ENCODE data around the gene STXBP5. TPM values are rescaled to one million over a fixed set of nuclear protein-coding genes. Genes with fewer than 3 reads are reported as not detected.

STXBP5 gene
- total RNA-seq, 2 donors from 2014 or later: 25.9 to 30.3 TPM

DNA sequence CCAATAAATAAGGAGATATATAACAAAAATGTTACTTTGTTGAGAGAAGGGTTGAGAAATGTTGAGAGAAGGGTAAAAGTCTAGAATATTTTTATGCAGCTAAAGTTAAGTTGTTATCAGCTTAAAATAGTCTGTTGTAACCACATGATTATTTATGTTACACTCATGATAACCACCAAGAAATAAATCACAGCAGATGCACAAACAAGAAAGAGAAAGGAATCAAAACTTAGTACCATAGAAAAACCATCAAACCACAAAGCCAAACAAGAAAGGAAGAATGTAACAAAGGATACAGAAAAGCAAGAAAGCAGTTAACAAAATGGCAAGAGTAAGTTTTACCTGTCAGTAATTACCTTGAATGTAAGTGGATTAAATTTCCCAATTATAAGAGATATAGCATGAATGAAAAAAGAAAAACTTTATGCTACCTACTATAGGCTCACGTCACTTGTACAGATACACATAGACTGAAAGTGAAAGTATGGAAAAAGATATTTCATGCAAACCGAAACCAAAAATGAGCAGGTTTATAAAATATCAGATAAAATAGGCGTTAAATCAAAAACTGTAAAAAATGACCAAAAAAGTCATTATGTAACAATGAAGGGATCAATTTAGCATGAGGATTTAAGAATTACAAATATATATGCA lies 93.6 kb downstream of the STXBP5 start:
- Histone ChIP-seq H3K36me3 (replicated peaks in 1 of 2; ENCODE audit: insufficient read depth in 1 of 2, low read depth in 2 of 2) (peaks cover 0 to 7% of the 10 kb centered on the region in 2 donors), H3K27me3 (no peaks in the 10 kb centered on the region), H3K27ac (no peak overlapping the region), H3K9me3 (no peaks in the 10 kb centered on the region), H3K4me3 (no peak overlapping the region), H3K4me1 (peaks cover 5% of the 10 kb centered on the region)
- 95% methylated on average over 3 of the region's 3 CpGs for WGBS, 2 donors
- DNase-seq: no peak
- intact Hi-C loops (cut with DNase I): no loop called here
- no peak for ATAC-seq
- TF ChIP-seq, protein P1, sequence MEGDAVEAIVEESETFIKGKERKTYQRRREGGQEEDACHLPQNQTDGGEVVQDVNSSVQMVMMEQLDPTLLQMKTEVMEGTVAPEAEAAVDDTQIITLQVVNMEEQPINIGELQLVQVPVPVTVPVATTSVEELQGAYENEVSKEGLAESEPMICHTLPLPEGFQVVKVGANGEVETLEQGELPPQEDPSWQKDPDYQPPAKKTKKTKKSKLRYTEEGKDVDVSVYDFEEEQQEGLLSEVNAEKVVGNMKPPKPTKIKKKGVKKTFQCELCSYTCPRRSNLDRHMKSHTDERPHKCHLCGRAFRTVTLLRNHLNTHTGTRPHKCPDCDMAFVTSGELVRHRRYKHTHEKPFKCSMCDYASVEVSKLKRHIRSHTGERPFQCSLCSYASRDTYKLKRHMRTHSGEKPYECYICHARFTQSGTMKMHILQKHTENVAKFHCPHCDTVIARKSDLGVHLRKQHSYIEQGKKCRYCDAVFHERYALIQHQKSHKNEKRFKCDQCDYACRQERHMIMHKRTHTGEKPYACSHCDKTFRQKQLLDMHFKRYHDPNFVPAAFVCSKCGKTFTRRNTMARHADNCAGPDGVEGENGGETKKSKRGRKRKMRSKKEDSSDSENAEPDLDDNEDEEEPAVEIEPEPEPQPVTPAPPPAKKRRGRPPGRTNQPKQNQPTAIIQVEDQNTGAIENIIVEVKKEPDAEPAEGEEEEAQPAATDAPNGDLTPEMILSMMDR (IDR thresholded peaks at IDR 0.05): no peak
- no peak for TF ChIP-seq POLR2A (IDR thresholded peaks at IDR 0.05)

DNA sequence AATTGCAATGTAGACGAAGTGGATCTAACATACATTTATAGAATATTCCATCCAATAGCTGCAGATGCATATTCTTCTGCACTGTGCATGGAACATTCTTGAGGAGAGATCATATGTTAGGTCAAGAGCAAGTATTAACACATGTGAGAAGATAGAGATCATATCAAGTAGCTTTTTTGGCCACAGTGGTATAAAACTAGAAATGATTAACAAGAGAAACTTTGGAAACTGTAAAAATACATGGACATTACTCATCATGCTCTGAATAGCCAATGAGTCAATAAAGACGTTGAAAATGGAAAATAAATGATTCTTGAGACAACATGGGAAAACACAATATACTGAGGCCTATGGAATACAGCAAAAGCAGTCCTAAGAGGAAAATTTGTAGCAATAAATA lies 94.2 kb downstream of the STXBP5 start:
- Histone ChIP-seq H3K27me3 (no peaks in the 10 kb centered on the region), H3K4me3 (no peak overlapping the region), H3K9me3 (no peaks in the 10 kb centered on the region), H3K36me3 (replicated peaks in 1 of 2; ENCODE audit: insufficient read depth in 1 of 2, low read depth in 2 of 2) (peaks cover 0 to 7% of the 10 kb centered on the region in 2 donors), H3K4me1 (peaks cover 5% of the 10 kb centered on the region), H3K27ac (no peak overlapping the region)
- peak; percentile 62 for ATAC-seq
- intact Hi-C loops (cut with DNase I): no loop called here
- WGBS, 2 donors: 61 to 63% methylated on average over 2 of the region's 2 CpGs
- DNase-seq: no peak
- TF ChIP-seq POLR2A (IDR thresholded peaks at IDR 0.05): no peak
- TF ChIP-seq, protein P1 (IDR thresholded peaks at IDR 0.05): no peak

DNA sequence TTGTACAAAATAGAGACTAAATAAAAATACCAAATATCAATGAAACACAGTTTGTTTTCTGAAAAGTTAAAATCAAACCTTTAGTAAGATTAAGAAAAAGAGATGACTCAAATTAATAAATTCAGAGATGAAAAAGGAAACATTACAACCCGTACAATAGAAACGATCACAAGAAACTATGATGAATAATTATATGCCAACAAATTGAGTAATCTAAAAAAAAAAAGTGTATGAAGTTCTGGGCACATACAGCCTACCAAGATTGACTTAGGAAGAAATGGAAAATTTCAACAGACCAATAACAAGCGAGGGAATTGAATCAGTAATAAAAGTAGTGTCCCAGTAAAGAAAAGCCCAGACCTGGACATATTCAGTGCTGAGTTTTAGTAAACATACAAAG lies 94.8 kb downstream of the STXBP5 start:
- DNase-seq: no peak
- no peaks in the 10 kb centered on the region for H3K27me3 ChIP-seq
- ATAC-seq: no peak
- TF ChIP-seq, protein P1 (IDR thresholded peaks at IDR 0.05): no peak
- no peak for TF ChIP-seq POLR2A (IDR thresholded peaks at IDR 0.05)
- WGBS, 2 donors: 96 to 97% methylated on average over 3 of the region's 3 CpGs
- H3K4me1 ChIP-seq: peaks cover 5% of the 10 kb centered on the region
- H3K4me3 ChIP-seq: no peak overlapping the region
- intact Hi-C loops (cut with DNase I): no loop called here
- peaks cover 0 to 7% of the 10 kb centered on the region in 2 donors for H3K36me3 ChIP-seq (replicated peaks in 1 of 2; ENCODE audit: insufficient read depth in 1 of 2, low read depth in 2 of 2)
- H3K9me3 ChIP-seq: no peaks in the 10 kb centered on the region
- no peak overlapping the region for H3K27ac ChIP-seq

DNA sequence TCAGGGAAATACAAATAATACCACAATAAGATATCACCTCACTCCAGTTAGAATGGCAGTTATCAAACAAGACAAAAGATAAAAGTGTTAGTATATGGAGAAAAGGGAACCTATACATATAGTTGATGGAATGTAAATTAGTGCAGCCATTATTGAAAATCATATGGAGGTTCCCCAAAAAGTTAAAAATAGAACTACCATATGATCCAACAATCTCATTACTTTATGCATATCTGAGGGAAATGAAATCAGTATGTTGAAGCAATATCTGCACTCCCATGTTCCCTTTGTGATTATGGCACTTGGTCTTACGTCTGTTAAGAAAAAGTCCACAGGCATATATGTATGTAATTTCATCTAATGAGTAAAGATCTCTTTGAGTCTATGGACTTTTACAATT lies 96.9 kb downstream of the STXBP5 start:
- TF ChIP-seq POLR2A (IDR thresholded peaks at IDR 0.05): no peak
- TF ChIP-seq, protein P1 (IDR thresholded peaks at IDR 0.05): no peak
- WGBS, 2 donors: 96 to 100% methylated on average over 1 of the region's 1 CpG
- intact Hi-C loops (cut with DNase I): no loop called here
- H3K36me3 ChIP-seq (replicated peaks in 1 of 2; ENCODE audit: insufficient read depth in 1 of 2, low read depth in 2 of 2): peaks cover 0 to 8% of the 10 kb centered on the region in 2 donors
- H3K4me1 ChIP-seq: peaks cover 5% of the 10 kb centered on the region
- DNase-seq (no peak), ATAC-seq (no peak)
- H3K27ac ChIP-seq: no peak overlapping the region
- H3K4me3 ChIP-seq: no peak overlapping the region
- no peaks in the 10 kb centered on the region for H3K27me3 ChIP-seq
- H3K9me3 ChIP-seq: no peaks in the 10 kb centered on the region

DNA sequence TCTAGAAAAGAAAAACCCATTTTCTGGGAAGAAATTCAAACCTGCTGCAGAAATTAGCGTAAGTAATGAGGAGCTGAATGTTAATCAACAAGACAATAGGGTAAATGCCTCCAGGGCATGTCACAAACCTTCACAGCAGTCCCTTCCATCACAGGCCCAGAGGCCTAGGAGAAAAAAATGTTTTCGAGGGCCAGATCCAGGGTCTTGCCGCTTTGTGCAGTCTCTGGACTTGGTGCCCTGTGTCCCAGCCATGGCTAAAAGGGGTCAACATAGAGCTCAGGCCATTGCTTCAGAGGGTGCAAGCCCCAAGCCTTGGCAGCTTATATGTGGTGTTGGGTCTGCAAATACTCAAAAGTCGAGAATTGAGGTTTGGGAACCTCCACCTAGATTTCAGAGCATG lies 99.8 kb downstream of the STXBP5 start:
- Histone ChIP-seq H3K9me3 (no peaks in the 10 kb centered on the region), H3K4me3 (no peak overlapping the region), H3K27ac (no peak overlapping the region), H3K36me3 (replicated peaks in 1 of 2; ENCODE audit: insufficient read depth in 1 of 2, low read depth in 2 of 2) (peaks cover 0 to 5% of the 10 kb centered on the region in 2 donors), H3K27me3 (no peaks in the 10 kb centered on the region), H3K4me1 (no peaks in the 10 kb centered on the region)
- ATAC-seq (no peak), DNase-seq (no peak)
- intact Hi-C loops (cut with DNase I): no loop called here
- TF ChIP-seq, protein P1 (IDR thresholded peaks at IDR 0.05): no peak
- TF ChIP-seq POLR2A (IDR thresholded peaks at IDR 0.05): no peak
- 97 to 100% methylated on average over 4 of the region's 4 CpGs for WGBS, 2 donors

Data from body of pancreas (tissue), 4 donors.